GM18858 (cell line): ENCODE data around the gene CLNK.
A peak's percentile ranks its signal among the peaks of the same experiment; 100 is the strongest.

ENCODE experiments used
- ATAC-seq: cut with Tn5 transposase; IDR thresholded peaks from one replicate; pipeline ENCODE4 v1.9.1; 2021; ENCODE audit not compliant: unreplicated experiment

CLNK gene

DNA sequence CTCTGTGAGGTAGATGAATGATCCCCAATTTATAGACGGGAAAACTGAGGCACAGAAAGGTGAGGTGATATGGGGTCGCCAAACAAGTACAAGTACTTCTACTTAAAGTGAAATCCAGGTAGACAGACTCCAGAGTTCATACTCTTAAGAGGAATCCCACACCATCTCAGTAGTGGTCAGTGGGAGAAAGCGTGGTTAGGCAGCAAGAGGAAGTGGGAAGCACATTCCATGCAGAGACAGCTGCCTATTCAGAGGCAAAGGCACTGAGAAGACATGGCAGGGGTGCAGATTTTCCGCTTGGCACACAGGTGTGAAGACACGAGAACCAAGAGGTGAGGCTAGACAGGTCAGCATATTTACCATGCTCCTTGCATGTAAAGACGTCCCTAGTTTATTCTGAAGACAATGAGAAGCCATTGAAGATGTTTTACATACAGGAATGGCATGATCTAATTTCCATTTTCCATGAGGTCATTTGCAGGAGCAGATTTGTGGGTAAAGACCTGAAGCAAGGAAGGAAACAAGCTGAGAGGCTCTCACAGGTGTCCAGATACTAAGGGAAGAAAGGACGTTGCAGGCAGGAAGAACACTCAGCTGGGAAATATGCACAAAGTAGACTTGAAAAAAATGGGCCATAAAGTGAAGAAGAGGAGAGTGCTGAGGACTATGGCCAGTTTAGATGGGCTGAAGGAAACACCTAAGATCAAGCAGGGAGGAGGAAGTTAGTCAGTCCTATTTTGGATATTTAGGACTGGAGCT lies 17.3 kb upstream of the CLNK start:
- no peak for ATAC-seq

DNA sequence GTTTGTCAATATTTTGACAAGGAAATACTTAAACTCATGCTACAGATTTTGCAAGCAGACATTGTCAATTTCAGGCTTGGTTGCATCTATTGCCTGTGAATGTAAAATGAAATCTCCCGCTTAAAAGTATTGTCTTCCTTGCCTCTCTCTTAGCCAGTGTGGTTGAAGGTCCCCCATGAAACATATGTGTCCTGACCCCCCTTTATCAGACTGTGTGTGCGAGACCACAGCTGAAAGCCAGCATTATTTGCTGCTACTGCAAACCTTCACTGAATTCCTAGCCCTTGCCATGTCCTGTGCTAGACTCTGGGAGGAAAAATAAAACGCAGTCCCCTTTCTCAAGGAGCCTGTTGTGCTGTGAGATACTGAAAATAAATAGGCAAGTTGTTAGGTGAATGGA lies 16.6 kb upstream of the CLNK start:
- no peak for ATAC-seq

DNA sequence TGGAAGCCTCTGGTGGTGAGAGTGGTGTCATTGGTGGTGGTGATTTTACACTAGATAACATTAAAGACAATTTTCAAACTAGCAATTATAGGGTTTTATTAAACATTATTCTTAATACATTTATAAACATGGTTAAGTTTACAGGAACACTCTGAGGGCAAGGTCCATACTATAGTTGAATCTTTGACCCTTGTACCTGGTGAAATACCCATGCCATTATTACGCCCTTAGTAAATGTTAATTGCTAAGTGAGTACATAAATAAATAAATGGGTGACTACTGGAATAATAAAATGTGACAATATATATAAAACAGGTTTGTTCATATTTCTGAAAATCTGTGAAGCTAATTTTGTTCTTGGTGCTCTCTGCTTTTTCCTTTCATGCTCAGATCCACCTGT lies 13.6 kb upstream of the CLNK start:
- ATAC-seq, result no peak

DNA sequence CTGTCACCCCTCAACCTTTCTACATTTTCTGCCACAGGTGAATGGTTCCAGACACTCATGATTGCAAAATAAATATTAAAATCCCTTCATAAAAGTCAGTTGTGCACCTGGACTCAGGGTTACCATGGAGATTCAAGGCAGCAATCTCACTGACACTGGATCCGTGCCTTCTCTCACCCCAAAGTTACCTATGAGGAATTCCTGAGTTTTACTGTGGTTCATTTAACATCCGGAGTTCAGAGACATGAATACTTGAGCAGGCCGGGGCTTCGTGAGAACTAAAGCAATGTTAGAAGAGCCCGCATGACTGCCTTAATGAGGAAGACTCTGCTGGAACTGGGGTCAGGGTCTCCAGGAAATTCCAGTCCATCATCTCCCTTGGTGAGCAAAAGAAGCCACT lies 12.5 kb upstream of the CLNK start:
- ATAC-seq, result no peak

DNA sequence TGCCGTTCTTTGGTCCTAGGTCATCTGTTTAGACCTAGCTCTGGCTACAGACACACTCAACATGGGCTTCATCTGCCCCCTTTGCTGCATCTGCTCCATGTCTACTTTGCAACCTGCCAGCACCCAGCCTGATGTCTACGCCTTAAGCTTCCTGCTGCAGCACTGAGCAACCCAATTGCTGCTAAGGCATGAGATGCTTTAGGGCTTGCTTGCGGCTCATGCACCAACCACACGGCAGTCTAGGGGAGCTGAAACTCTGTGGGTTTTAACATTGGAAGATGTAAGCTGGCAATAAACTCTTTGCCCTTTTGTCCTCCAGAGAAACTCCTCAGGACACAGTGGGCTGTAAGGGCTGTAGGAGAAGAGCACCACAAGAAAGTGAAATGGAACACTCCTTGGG lies 11.7 kb upstream of the CLNK start:
- no peak for ATAC-seq

DNA sequence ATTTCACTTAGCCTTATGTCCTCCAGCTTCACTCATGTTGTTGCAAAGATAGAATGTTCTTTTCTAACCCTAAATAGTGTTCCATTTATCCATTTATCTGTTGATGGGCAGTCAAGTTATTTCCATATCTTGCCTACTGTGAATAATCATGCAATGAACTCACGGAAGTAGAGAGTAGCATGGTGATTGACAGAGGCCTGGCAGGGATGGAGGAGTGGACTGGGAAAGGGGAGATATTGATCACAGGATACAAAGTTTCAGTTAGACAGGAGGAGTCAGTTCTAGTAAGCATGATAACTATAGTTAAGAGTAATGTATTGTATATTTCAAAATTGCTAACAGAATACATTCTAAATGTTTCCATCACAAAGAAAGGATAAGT lies 10.3 kb upstream of the CLNK start:
- no peak for ATAC-seq

DNA sequence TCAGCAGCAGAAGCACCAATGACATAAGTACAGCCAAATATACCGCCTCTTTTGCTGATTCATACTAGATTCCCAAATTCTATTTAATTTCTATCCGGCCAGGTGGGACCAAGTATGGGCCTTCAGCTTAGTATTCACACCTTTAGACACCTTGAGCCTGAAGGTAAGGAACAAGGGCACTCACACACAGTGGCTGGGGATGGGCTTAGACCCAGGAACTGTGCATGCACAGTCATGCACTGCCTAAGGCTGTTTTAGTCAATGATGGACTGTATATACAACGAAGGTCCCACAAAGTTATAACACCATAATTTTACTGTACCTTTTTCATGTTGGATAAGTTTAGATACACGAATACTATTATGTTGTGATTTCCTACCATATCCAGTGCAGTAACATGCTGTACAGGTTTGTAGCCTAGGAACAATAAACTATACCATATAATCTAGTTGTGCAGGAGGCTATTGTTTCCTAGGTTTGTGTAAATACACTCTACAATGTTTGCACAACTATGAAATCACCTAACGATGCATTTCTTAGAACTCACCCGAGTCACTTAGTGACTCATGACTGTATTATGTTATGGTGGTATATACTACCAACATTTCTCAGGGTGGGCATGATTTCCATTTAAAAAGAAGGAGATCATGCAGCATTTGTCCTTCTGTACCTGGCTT lies 9.7 kb upstream of the CLNK start:
- ATAC-seq, result no peak

DNA sequence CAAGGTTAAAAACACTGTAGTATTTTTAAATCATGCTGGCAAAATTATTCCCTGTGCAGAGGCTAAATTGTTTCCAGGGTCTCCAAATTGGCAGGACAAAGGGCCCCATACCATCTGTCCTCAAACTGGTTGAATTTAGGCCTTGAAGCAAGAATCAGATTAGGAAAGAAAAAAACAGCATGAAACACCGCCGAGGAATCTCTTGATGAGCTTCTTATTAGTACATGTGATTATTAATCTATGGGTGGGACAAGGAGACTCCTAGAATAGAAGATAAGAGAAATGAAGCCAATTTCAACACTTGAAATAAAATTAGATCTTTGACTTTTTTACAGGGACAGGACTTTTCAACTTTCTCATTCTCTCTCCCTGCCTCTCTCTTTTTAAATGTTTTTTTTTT lies 7.1 kb upstream of the CLNK start:
- ATAC-seq, result no peak

DNA sequence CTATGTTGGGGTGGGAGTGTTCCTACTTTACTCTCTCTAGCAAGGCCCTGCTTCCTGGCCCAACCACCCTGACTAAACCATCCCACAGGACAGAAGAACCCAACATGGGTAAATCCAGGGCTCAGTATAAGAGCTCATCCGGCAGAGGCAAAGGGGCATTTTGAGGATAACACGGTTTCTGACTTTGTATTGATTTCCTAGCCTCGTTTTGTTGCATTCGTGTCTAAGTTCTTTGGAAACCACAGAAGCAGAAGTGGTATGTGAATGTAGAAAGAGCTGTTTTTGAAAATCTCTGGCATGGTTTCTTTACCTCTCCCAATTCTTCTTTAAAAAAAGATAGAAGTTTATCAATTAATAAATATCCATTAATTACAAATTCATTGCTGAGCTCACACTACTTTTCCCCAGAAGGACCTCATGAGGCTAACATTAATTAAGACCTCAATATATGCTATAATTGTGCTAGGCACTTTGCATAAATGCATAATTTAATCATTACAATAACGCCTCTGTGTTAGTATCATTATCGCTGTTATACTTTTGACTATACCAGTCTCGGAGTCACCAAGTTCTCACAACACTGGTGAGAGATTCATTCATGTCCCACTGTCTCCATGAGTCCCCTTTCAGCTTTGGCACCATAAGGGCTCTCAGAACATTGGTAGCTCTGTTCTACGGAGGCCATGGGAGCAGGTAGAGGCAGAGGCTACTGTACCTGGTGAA lies 5.8 kb upstream of the CLNK start:
- no peak for ATAC-seq

DNA sequence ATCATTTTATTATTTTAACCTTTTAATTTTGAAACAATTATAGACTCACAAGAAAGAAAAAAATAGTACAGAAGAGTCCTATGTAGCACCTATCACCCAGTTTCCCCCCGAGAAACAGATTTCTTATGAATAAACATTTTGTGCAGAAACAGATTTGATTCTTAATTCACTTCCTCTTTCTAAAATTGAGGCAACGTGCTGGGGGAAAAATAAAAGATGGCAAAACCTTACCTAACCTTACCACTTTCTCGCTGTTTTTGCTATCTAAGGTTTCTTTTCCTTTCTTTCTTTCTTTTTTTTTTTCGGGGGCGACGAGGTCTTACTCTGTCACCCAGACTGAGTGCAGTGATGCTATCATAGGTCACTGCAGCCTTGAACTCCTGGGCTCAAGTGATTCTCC lies 4.3 kb upstream of the CLNK start:
- ATAC-seq, result no peak

DNA sequence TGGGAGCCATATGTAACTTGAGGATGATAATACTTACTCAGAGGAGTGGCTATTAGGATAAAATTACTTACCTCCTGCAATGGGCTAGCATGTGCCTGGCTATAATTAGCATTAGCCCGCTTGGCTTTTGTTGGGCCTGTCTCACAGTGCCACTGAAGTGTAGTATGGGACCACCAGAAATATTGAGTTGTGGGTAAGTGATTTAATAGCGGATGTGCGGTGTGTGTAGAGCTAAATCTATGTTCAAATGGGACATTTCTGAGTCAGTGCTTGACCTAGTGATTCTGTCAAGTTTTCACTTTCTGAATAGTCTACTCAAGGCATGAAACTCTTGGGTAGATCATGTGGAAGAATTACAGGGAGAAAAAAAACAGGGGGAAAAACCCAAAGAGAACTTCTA lies 3.5 kb upstream of the CLNK start:
- peak; percentile 32 for ATAC-seq

DNA sequence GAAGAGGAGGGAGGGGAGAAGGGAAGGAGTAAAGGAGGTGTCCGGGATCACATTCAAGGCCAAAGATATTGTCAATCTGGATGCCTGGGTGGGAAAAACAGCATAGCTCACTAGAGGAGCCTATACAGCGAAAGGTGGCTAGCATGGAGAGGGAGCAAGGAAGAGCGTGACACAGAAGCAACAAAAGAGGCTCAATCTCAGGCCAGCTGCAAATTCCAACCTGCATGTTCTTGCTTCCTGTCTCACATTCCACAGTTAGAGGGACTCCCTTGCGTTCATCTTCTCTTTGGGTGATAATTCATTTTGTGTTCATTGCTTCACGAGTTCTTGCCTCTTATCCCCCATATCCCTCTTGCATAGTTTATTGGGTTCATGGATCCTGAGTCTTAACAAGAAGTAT lies 3.0 kb upstream of the CLNK start:
- ATAC-seq, result no peak

DNA sequence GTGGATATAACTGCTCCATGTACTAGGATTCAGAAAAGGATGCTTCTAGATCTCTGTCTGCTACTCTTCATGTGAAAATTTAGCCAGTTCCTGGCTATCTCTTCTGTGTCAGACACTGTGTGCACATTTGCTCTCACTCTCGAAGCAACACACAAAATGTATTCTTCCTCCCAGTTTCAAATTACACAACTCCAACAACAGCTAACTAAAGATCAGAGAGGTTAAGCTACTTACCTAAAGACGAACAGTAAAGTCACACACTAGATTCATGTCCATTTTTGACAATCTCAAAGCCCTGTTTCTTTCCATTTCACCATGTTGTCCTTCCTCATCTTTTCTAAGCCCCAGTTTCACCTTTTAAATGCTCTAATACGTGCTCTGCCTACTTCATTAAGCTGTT lies 2.2 kb downstream of the CLNK start:
- no peak for ATAC-seq

DNA sequence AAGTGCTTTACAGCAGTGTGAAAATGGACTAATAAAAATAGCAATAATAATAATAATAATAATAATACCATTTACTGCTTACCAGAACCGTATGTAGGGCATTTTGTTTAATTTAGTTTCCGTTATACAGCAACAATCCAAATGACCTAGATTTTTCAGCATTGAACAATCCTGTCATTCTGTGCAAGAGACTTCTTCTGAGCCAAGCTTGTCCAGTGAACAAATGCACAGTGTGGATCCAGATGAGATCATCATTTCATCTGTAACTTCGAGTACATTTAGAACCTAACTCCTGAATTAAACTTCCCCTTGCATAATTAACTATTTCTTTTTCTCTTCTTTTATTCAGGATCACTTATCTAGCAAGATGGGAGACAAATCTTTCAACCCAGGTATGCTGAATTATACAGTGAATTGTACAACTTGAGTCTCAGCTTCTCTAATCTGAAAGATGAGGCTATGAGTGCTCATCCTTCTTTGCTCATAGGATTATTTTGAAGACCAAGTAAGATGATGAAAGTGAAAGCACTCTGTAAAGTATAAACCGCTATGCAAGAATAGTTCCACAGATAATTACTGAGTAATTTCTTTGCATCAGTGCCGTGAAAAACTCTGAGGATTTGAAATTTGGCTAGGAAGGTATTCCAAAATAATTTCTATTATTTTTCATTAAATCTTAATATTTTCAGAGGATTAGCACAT lies 6.6 kb downstream of the CLNK start:
- ATAC-seq, result peak; percentile 43

DNA sequence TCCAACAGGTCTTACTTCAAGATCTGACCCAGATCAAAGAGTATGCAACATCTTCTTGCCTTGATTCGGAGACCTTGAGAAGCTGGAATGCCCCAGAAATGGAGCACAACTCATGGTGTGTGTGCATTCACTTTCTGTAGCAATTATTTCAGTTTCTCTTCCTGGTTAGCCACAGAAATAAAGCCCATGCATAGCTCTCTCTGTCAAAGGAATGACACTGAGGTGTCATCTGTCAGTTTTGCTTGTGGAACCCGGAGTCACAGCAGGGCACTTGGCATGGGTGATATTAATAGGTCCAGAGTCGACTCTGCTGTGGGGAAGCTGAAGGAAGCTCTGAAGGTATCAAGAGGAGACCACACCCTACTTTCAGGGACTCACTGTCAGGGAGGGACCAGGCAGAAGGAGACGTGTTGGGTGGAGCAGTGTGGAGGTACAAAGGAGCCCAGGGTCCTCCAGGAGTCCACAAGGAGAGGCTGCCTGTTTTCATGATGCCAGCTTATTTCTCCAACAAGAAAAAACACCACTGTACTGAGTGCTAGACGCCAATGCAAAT lies 10.7 kb downstream of the CLNK start:
- ATAC-seq, result peak; percentile 64

DNA sequence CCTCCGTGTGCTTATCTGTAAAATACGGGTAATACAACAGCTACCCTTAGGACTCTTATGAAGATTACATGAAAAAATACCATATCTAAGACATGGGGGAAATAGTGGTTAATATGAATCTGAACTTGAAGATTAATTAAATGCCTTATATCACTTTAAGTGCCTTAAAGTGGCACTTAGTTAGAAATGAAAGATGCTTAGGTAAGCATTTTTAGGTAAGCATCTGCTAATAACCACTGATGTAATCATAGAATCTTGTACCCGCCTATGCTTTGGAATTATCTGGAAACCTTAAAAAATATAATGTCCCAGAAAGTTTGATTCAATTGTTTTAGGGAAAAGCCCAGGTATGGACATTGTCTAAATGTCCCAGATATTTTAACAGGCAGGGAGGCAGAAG lies 12.2 kb downstream of the CLNK start:
- ATAC-seq, result no peak

DNA sequence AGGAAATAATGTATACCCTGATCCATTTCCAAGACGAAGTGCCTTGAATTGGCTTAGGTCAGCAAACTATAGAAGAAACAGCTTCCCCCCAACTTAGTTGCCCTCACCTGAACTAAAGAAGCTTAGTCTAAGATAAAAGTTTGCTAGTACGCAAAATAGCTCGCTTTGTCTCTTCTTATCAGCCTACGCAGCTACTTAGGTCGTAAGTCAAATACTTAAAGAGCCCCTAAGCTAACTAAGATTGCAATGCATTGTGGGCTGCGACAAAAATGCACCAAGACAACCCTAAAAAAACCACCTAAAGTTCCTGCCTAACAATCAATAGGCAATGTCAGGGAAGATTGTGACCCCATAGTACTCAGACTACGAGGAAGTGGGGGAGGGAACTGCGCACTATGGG lies 12.8 kb downstream of the CLNK start:
- ATAC-seq, result no peak

DNA sequence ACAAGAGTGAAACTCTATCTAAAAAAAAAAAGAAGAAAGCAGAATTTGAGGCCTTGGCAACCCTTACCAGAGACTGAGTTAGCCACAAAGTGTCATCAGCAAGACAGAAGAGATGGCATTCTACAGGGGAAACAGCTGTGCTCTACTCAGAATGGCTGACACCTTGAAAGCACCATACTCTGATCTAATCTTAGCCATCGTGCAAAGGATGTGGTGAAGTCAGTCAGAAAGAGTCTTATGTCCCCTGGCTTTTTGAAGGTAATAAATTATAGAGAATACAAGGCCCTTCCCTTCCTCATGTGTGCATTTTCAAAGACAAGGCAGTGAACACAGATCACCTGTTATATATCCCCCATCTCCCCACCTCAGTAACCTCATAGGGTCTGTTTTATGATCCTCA lies 13.2 kb downstream of the CLNK start:
- ATAC-seq, result peak; percentile 93

DNA sequence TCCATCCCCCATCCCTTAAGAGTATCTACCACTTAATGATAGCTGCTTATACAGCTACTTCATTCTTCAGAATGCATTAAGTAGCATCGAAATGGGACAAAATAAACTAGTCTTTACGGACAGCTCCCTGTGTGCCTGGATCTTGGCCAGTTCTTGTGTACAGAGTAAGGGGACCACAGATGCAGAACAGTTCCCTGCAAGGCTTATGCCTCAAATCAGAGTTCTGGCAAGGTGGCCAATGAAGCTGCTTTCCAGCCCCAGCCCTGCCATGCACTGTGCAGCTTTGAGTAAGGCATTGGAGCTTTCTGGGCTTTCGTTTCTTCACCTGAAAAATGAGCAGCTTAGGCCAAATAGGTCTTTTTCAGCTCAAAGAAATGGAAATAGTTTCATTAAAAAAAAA lies 14.2 kb downstream of the CLNK start:
- ATAC-seq, result no peak

DNA sequence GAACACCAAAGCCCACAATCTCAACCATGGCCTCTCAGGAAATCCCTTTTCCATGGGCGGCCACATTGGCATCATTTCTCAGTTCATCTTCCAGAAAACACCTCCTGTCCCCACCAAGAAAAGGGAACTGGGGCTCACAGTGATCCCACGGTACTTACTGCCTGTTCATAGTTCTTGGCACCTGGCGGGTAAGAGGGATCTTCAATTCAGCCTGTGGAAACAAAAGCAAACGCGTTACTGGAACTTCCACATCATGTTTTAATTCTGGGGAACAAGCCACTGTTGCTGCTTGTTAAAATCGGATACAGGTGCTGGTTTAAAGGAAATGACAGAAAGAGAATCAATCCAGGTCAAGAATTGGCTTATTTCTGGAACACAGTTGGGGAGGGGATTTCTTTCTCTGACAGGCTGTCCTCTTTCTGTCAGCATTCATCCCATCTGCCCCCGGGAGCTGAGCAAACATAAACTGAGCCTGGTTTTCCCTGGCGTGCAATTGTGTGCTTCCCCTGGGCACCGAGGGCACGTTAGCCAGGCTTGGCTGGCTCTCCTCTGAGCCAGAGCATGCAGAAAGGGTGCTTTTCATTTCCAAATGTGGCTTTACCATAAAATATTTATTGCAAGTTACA lies 16.8 kb downstream of the CLNK start:
- no peak for ATAC-seq

DNA sequence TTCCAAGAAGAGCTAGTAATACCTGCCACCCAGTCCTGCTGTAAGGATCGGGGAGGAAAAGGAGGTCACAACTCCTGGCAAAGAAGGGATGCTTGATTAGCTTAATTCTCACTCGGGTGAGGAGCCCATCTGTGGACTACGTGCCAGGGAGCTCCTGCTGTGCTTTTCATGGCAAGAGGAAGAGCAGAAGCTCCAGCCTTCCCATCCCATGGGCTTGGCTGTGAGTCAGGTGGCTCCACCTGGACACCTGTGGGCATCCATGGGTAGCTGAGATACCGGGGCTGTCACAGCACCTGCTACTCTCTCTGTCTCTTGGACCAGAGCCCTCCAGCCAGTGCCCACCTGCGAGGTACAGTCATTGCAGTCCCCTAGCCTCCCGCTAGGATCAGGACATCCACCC lies 18.0 kb downstream of the CLNK start:
- no peak for ATAC-seq
